GM04503 (cell line): ENCODE measurements around the gene SNAPIN.
"Not testable (repeated sequence)": the region's sequence is repeated elsewhere in the genome, so short reads cannot be mapped to it uniquely, and the experiment has no call there.

Experiments
- DNase-seq: peaks from one replicate; pipeline ENCODE4 v3.0.0-alpha.2; 2012; ENCODE audit warnings: low read depth

Gene SNAPIN

GRCh38 chr1:153647346-153647714 lies 11.2 kb upstream of the SNAPIN start:
- DNase-seq, result no peak

- no peak for DNase-seq
Measured at GRCh38 chr1:153648000-153648643, 10.4 kb upstream of the SNAPIN start.

- DNase-seq, result no peak
Measured at GRCh38 chr1:153649137-153649862, 9.2 kb upstream of the SNAPIN start.

GRCh38 chr1:153649863-153650235 lies 8.7 kb upstream of the SNAPIN start:
- DNase-seq, result no peak

GRCh38 chr1:153651771-153652170 lies 6.7 kb upstream of the SNAPIN start:
- no peak for DNase-seq

GRCh38 chr1:153652805-153653500 lies 5.5 kb upstream of the SNAPIN start:
- no peak for DNase-seq

- DNase-seq, result no peak
Measured at GRCh38 chr1:153655333-153655732, 3.2 kb upstream of the SNAPIN start.

GRCh38 chr1:153659175-153659534 lies 652 bp downstream of the SNAPIN start:
- DNase-seq, result no peak

GRCh38 chr1:153659656-153660055 lies 1.2 kb downstream of the SNAPIN start:
- DNase-seq, result no peak

- DNase-seq, result no peak
Measured at GRCh38 chr1:153661111-153661708, 2.7 kb downstream of the SNAPIN start.

GRCh38 chr1:153662269-153662668 lies 3.8 kb downstream of the SNAPIN start:
- DNase-seq, result no peak

- no peak for DNase-seq
Measured at GRCh38 chr1:153663211-153663610, 4.7 kb downstream of the SNAPIN start.

GRCh38 chr1:153667439-153667838 lies 8.9 kb downstream of the SNAPIN start:
- DNase-seq, result no peak

- not testable (repeated sequence) for DNase-seq
Measured at GRCh38 chr1:153668672-153669071, 10.2 kb downstream of the SNAPIN start.

- no peak for DNase-seq
Measured at GRCh38 chr1:153669606-153670005, 11.1 kb downstream of the SNAPIN start.

GRCh38 chr1:153670257-153670858 lies 11.9 kb downstream of the SNAPIN start:
- DNase-seq, result no peak

GRCh38 chr1:153670859-153671627 lies 12.5 kb downstream of the SNAPIN start, which contains the start of gene ILF2:
TSS of gene ILF2 (minus strand) at chr1:153670993. CDS start at chr1:153670922, 71 bp downstream.
- DNase-seq, result peak; percentile 98

- not testable (repeated sequence) for DNase-seq
Measured at GRCh38 chr1:153671628-153672353, 13.3 kb downstream of the SNAPIN start.

- DNase-seq, result no peak
Measured at GRCh38 chr1:153673511-153673910, 15.0 kb downstream of the SNAPIN start.

GRCh38 chr1:153677718-153678518 lies 19.4 kb downstream of the SNAPIN start:
- DNase-seq, result no peak
